Inflammatory macrophage (primary cell): ENCODE results near the gene EIF4E1B.

Experiments used
- DNase-seq, 2 donors: peaks; one replicate each; pipeline ENCODE4 v3.0.0-alpha.2; 2020 to 2022

The EIF4E1B gene

GRCh38 chr5:176665517-176665916 lies 35.0 kb downstream of the EIF4E1B start:
- no peak for DNase-seq

- DNase-seq, result no peak
Measured at GRCh38 chr5:176667637-176668036, 37.2 kb downstream of the EIF4E1B start.

GRCh38 chr5:176670449-176670848 lies 40.0 kb downstream of the EIF4E1B start:
- DNase-seq, result no peak

GRCh38 chr5:176671399-176671798 lies 40.9 kb downstream of the EIF4E1B start:
- no peak for DNase-seq

GRCh38 chr5:176671890-176672747 lies 41.6 kb downstream of the EIF4E1B start:
- no peak for DNase-seq

GRCh38 chr5:176673651-176674583 lies 43.4 kb downstream of the EIF4E1B start:
- no peak for DNase-seq

- no peak for DNase-seq
Measured at GRCh38 chr5:176674799-176675198, 44.3 kb downstream of the EIF4E1B start.

- no peak for DNase-seq
Measured at GRCh38 chr5:176675676-176676360, 45.3 kb downstream of the EIF4E1B start.

GRCh38 chr5:176676361-176676824 lies 45.9 kb downstream of the EIF4E1B start:
- DNase-seq, result no peak

GRCh38 chr5:176677209-176677939 lies 46.9 kb downstream of the EIF4E1B start:
- no peak for DNase-seq

- DNase-seq, result no peak
Measured at GRCh38 chr5:176678584-176678983, 48.1 kb downstream of the EIF4E1B start.

GRCh38 chr5:176679365-176680225 lies 49.1 kb downstream of the EIF4E1B start:
- DNase-seq, result no peak

- DNase-seq, result no peak
Measured at GRCh38 chr5:176680226-176680563, 49.7 kb downstream of the EIF4E1B start.

- DNase-seq, result no peak
Measured at GRCh38 chr5:176682016-176682531, 51.6 kb downstream of the EIF4E1B start.

GRCh38 chr5:176685010-176685409 lies 54.5 kb downstream of the EIF4E1B start:
- no peak for DNase-seq

- DNase-seq, result no peak
Measured at GRCh38 chr5:176687247-176687646, 56.8 kb downstream of the EIF4E1B start.

GRCh38 chr5:176687881-176688280 lies 57.4 kb downstream of the EIF4E1B start:
- no peak for DNase-seq

- no peak for DNase-seq
Measured at GRCh38 chr5:176690911-176691310, 60.4 kb downstream of the EIF4E1B start.

- no peak for DNase-seq
Measured at GRCh38 chr5:176691524-176691923, 61.0 kb downstream of the EIF4E1B start.

- DNase-seq, result no peak
Measured at GRCh38 chr5:176692326-176692725, 61.9 kb downstream of the EIF4E1B start.
